GM12878 (cell line): ENCODE data around the gene MAD2L2. TPM values are rescaled to one million over a fixed set of nuclear protein-coding genes. Genes with fewer than 3 reads are reported as not detected.

Experiments used
- ATAC-seq: fragments of 200-7000 bp; cut with Tn5 transposase; 3 replicates; pipeline ENCODE4 v1.9.1; 2020; ENCODE audit warnings: mild to moderate bottlenecking, moderate library complexity
- BruUV-seq: library from RNA; stranded (reverse); fragments of 400-500 nt; replicated peaks from 2 replicates; lab custom pipeline; 2021; lab: Mats Ljungman, UMichigan
- CTCF ChIA-PET: fragments of 300-600 bp; sonication (Branson Sonifier 250); formaldehyde crosslinking; extraction: SDS; loops from one replicate; lab custom pipeline; 2021; ENCODE audit warnings: inconsistent platforms; lab: Yijun Ruan, JAX
- POLR2A ChIA-PET: fragments of 350-600 bp; formaldehyde crosslinking; extraction: SDS; loops from one replicate; lab custom pipeline; 2021; ENCODE audit warnings: inconsistent platforms; lab: Charles Lee
- RAD21 ChIA-PET: fragments of 300-600 bp; sonication (Branson Sonifier 250); formaldehyde crosslinking; loops from one replicate; lab custom pipeline; 2023; ENCODE audit warnings: antibody characterized with exemption; ENCODE audit not compliant: unreplicated experiment; lab: Charles Lee
- SMC1A ChIA-PET: fragments of 300-600 bp; sonication (Branson Sonifier 250); formaldehyde crosslinking; loops from one replicate; lab custom pipeline; 2023; ENCODE audit not compliant: unreplicated experiment, uncharacterized antibody; lab: Charles Lee
- DNase-seq: peaks from one replicate; pipeline ENCODE4 v3.0.0-alpha.2; 2011; ENCODE audit warnings: low read depth, low spot score
- FAIRE-seq: peaks from 3 replicates; lab custom pipeline; 2011; peaks lifted over from hg19 to GRCh38; lab: Jason Lieb, UNC
- H2AFZ ChIP-seq: 2 replicates; pipeline ENCODE4 v1.6.0; 2011; ENCODE audit warnings: low read depth, low read length, control low read depth; ENCODE audit not compliant: control insufficient read depth
- H3K27ac ChIP-seq: 2 replicates; pipeline ENCODE4 v1.5.1; 2011; ENCODE audit warnings: control low read depth; ENCODE audit not compliant: control insufficient read depth, insufficient read depth
- H3K27me3 ChIP-seq, 2 experiments: replicated peaks in 1 of 2; 2 replicates each; pipeline versions ENCODE4 v1.6.0 to v1.6.1; 2011; ENCODE audit warnings: low read length in 1 of 2; ENCODE audit not compliant: control insufficient read depth in 2 of 2, insufficient read depth in 2 of 2
- H3K36me3 ChIP-seq, 2 experiments: 2 replicates each; pipeline ENCODE4 v1.5.1; 2011; ENCODE audit warnings: low read length in 1 of 2; ENCODE audit not compliant: control insufficient read depth in 2 of 2, insufficient read depth in 2 of 2
- H3K4me1 ChIP-seq: 2 replicates; pipeline ENCODE4 v1.6.1; 2011; ENCODE audit warnings: mild to moderate bottlenecking, low read length, moderate library complexity, mixed read lengths; ENCODE audit not compliant: control insufficient read depth, insufficient read depth
- H3K4me2 ChIP-seq: 2 replicates; pipeline ENCODE4 v1.6.0; 2011; ENCODE audit warnings: control low read depth; ENCODE audit not compliant: control insufficient read depth, insufficient read depth
- H3K4me3 ChIP-seq: fragments of 200-600 bp; sonication (generic); 2 replicates; pipeline ENCODE4 v1.5.1; 2016
- H3K79me2 ChIP-seq: 2 replicates; pipeline ENCODE4 v1.6.0; 2011; ENCODE audit warnings: low read length; ENCODE audit not compliant: control insufficient read depth, insufficient read depth
- H3K9ac ChIP-seq: 2 replicates; pipeline ENCODE4 v1.8.0; 2011; ENCODE audit warnings: low read length, control low read depth, mixed read lengths; ENCODE audit not compliant: control insufficient read depth, insufficient read depth
- H3K9me3 ChIP-seq: replicated peaks from 3 replicates; pipeline ENCODE4 v1.5.1; 2011; ENCODE audit warnings: mild to moderate bottlenecking, low read length; ENCODE audit not compliant: control insufficient read depth, insufficient read depth
- H4K20me1 ChIP-seq: 2 replicates; pipeline ENCODE4 v1.6.0; 2011; ENCODE audit not compliant: control insufficient read depth, insufficient read depth
- ATF2 ChIP-seq: IDR thresholded peaks from 2 replicates; pipeline ENCODE4 v1.6.1; 2012; ENCODE audit warnings: low read length, inconsistent platforms
- ATF3 ChIP-seq: IDR thresholded peaks from 2 replicates; pipeline ENCODE4 v1.6.1; 2011; ENCODE audit warnings: low read depth, mild to moderate bottlenecking, low read length, moderate library complexity, borderline replicate concordance; ENCODE audit errors: extremely low read depth
- CBX5 ChIP-seq: sonication (generic); IDR thresholded peaks from 2 replicates; pipeline ENCODE4 v1.6.1; 2016; ENCODE audit warnings: low read depth, moderate library complexity, mild to moderate bottlenecking, inconsistent platforms
- CHD2 ChIP-seq: IDR thresholded peaks from 2 replicates; pipeline ENCODE4 v1.6.1; 2011; ENCODE audit warnings: low read depth, low read length, improper control_type of control experiment, borderline replicate concordance
- DPF2 ChIP-seq: fragments of 450-650 bp; IDR thresholded peaks from 2 replicates; pipeline ENCODE4 v1.6.1; 2017; ENCODE audit warnings: mild to moderate bottlenecking
- E4F1 ChIP-seq: fragments of 450-650 bp; IDR thresholded peaks from 2 replicates; pipeline ENCODE4 v1.6.1; 2018; ENCODE audit warnings: borderline replicate concordance, mild to moderate bottlenecking; ENCODE audit not compliant: partially characterized antibody
- HCFC1 ChIP-seq: fragments of 150-350 bp; IDR thresholded peaks from 2 replicates; pipeline ENCODE4 v1.6.1; 2014; ENCODE audit warnings: low read length
- HDAC2 ChIP-seq: fragments of 200-600 bp; sonication (generic); IDR thresholded peaks from 2 replicates; pipeline ENCODE4 v1.6.1; 2017
- IKZF2 ChIP-seq, 2 experiments: fragments of 450-650 bp; IDR thresholded peaks; 2 replicates each; pipeline ENCODE4 v1.6.1; 2017; ENCODE audit warnings: mild to moderate bottlenecking in 2 of 2, moderate library complexity in 2 of 2
- JUND ChIP-seq: IDR thresholded peaks from 2 replicates; pipeline ENCODE4 v1.6.1; 2012; ENCODE audit warnings: low read depth, mild to moderate bottlenecking, low read length, improper control_type of control experiment, moderate library complexity
- MXI1 ChIP-seq: fragments of 150-350 bp; IDR thresholded peaks from 2 replicates; pipeline ENCODE4 v1.6.1; 2011; ENCODE audit warnings: low read depth, mild to moderate bottlenecking, inconsistent platforms, low read length, improper control_type of control experiment
- MYB ChIP-seq: fragments of 150-350 bp; IDR thresholded peaks from 2 replicates; pipeline ENCODE4 v1.6.1; 2014; ENCODE audit warnings: mild to moderate bottlenecking, low read depth, low read length, borderline replicate concordance
- TCF3 ChIP-seq: IDR thresholded peaks from 2 replicates; pipeline ENCODE4 v1.6.1; 2012; ENCODE audit warnings: low read depth, mild to moderate bottlenecking, low read length, borderline replicate concordance; ENCODE audit not compliant: insufficient read depth
- ZZZ3 ChIP-seq: IDR thresholded peaks from 2 replicates; pipeline ENCODE4 v1.6.1; 2011; ENCODE audit warnings: low read depth; ENCODE audit not compliant: control insufficient read depth, insufficient read length
- WGBS: methylation state at CpG from one replicate; pipeline ENCODE4 v1.1.6; 2016; ENCODE audit warnings: low lambda C conversion rate; ENCODE audit not compliant: insufficient replicate concordance, insufficient coverage; ENCODE audit errors: missing lambda C conversion rate; 5-methylcytosine and 5-hydroxymethylcytosine counted together
- in situ Hi-C: fragments of 300-500 bp; cut with MboI; formaldehyde crosslinking; loops from 9 replicates; pipeline ENCODE4 v1.14.3; 2018; ENCODE audit warnings: mixed read lengths
- intact Hi-C: fragments of 100-400 bp; cut with micrococcal nuclease; formaldehyde crosslinking; loops from one replicate; pipeline ENCODE4 v1.14.2; 2022; ENCODE audit not compliant: unreplicated experiment
- polyA plus RNA-seq, 11 experiments: library from polyadenylated mRNA; depleted of rRNA in 4 of 11; unstranded in 6 of 11; stranded (reverse) in 5 of 11; fragments of >200 nt; fragmentation: Nextera tagmentation in 4 of 11; fragmentation: Illumina TruSeq in 1 of 11; extraction: Ambion mirVana in 4 of 11; extraction: Trizol in 1 of 11; gene quantifications; 1 replicate in 1 of 11; 2 replicates in 10 of 11; pipeline versions ENCODE4 v1.2.1 to v1.2.3, GENCODE V29; 2011 to 2016; ENCODE audit warnings: inconsistent platforms in 2 of 11, missing spikeins in 2 of 11, low read depth in 1 of 11
- total RNA-seq, 4 experiments: library from RNA; depleted of rRNA in 3 of 4; stranded (reverse); fragments of >200 nt in 3 of 4; fragmentation: Illumina TruSeq in 1 of 4; extraction: Trizol in 1 of 4; gene quantifications; 2 replicates each; pipeline versions ENCODE4 v1.2.1 to v1.2.3, GENCODE V29; 2013 to 2021
- TF ChIP-seq, protein P1 (sequence below): fragments of 450-650 bp; IDR thresholded peaks from 2 replicates; pipeline ENCODE4 v1.6.1; 2018; ENCODE audit warnings: mild to moderate bottlenecking, low read depth, moderate library complexity; ENCODE audit not compliant: partially characterized antibody

Gene MAD2L2
- total and polyA plus RNA-seq, 10 of the 15 experiments (the other 5 are each of a cell fraction or from before 2014, with no cell fraction given), result 3.5 to 95.0 (median 53.2) TPM

DNA sequence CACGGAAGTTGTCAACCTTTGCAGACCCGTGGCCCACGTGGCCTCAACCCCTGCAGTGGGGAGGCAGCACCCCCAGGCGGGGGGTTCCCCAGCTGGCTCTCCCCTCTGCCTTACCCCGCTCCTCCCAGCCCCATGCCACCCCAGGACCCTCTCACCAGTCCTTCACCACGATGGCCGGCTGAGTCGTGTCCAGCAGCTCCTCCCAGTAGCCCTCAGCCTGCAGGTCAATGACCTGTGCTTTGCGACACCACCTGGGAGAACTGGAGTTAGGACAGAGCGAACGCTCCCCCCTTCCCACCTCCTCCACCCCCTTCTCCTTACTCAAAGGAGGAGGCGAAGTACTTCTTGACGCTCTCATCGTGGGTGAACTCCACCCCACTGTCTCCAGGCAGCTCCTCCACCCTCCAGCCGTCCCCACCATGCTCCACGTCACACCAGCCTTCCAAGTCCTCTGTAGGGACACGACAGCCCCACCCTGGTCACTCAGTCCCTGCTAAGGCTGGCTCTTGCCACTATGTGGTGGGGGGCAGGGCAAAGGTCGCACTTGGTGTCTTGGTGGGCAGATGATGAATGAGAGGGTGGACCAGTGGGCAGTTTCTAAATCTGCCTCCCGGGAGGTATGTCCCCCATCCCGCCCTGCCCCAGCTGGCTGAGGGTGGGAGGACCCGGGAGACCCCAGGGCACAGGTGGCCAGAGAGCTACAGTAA is 31.2 kb downstream of the MAD2L2 start:
- no peak overlapping the region for H3K4me3 ChIP-seq
- in situ Hi-C loops, result no loop called here
- no peak overlapping the region for H3K4me2 ChIP-seq
- H3K9ac ChIP-seq, result no peak overlapping the region
- no peak overlapping the region for H3K27ac ChIP-seq
- no peaks in the 10 kb centered on the region for H3K36me3 ChIP-seq
- RAD21 ChIA-PET, result interaction anchor here (0.6 to 3.3 kb wide), 10 partner anchors 14 to 99 kb away, joined by 3 to 25 read pairs (median 3); partner anchors contain the start of gene FBXO6
- FAIRE-seq, result no peak
- POLR2A ChIA-PET, result no interaction called here
- no peaks in the 10 kb centered on the region for H3K79me2 ChIP-seq
- CTCF ChIA-PET, result interaction anchor here (0.6 to 3.2 kb wide), 17 partner anchors 14 to 612 kb away, joined by 3 to 36 read pairs (median 6); partner anchors contain the start of genes AGTRAP and FBXO6
- no peaks in the 10 kb centered on the region for H3K9me3 ChIP-seq
- no peak for ATAC-seq
- no peak for DNase-seq
- 23% methylated on average over 20 of the region's 21 CpGs for WGBS
- no peak overlapping the region for H2AFZ ChIP-seq
- no TSS peak for BruUV-seq
- SMC1A ChIA-PET, result interaction anchor here (0.6 to 1.6 kb wide), 6 partner anchors 62 to 163 kb away, joined by 3 to 5 read pairs (median 4); partner anchors contain the start of gene AGTRAP
- no peaks in the 10 kb centered on the region for H4K20me1 ChIP-seq
- H3K27me3 ChIP-seq, result no peaks in the 10 kb centered on the region; a peak in 2 of 4 replicates
- intact Hi-C loops, result loop anchor here (1.0 kb wide), 2 partner anchors 70 to 100 kb away; no protein-coding TSS in a partner anchor
- H3K4me1 ChIP-seq, result no peaks in the 10 kb centered on the region
- TF ChIP-seq ATF3, result no peak
- TF ChIP-seq MXI1, result no peak
- TF ChIP-seq JUND, result no peak
- TF ChIP-seq IKZF2 (IDR thresholded peaks at IDR 0.05), result no peak
- TF ChIP-seq, protein P1, sequence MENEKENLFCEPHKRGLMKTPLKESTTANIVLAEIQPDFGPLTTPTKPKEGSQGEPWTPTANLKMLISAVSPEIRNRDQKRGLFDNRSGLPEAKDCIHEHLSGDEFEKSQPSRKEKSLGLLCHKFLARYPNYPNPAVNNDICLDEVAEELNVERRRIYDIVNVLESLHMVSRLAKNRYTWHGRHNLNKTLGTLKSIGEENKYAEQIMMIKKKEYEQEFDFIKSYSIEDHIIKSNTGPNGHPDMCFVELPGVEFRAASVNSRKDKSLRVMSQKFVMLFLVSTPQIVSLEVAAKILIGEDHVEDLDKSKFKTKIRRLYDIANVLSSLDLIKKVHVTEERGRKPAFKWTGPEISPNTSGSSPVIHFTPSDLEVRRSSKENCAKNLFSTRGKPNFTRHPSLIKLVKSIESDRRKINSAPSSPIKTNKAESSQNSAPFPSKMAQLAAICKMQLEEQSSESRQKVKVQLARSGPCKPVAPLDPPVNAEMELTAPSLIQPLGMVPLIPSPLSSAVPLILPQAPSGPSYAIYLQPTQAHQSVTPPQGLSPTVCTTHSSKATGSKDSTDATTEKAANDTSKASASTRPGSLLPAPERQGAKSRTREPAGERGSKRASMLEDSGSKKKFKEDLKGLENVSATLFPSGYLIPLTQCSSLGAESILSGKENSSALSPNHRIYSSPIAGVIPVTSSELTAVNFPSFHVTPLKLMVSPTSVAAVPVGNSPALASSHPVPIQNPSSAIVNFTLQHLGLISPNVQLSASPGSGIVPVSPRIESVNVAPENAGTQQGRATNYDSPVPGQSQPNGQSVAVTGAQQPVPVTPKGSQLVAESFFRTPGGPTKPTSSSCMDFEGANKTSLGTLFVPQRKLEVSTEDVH, result no peak
- TF ChIP-seq ATF2, result no peak
- no peak for TF ChIP-seq CBX5
- no peak for TF ChIP-seq ZZZ3
- TF ChIP-seq CHD2, result no peak
- no peak for TF ChIP-seq MYB
- TF ChIP-seq HDAC2, result no peak
- TF ChIP-seq TCF3, result no peak
- TF ChIP-seq DPF2, result no peak
- no peak for TF ChIP-seq HCFC1
- no peak for TF ChIP-seq E4F1
